Liver (tissue), 9 donors: Measurements from ENCODE around the gene GALC. TPM values are rescaled to one million over a fixed set of nuclear protein-coding genes. Genes with fewer than 3 reads are reported as not detected.

ENCODE experiments used
- DNase-seq: peaks from one replicate; pipeline ENCODE4 v3.0.0-alpha.2; 2017; ENCODE audit warnings: low spot score
- H3K27ac ChIP-seq, 2 donors: one replicate each; pipeline ENCODE4 v1.7.0; 2013; ENCODE audit warnings: inconsistent platforms in 2 of 2, low read length in 2 of 2, control low read depth in 1 of 2, low read depth in 1 of 2, mild to moderate bottlenecking in 1 of 2
- H3K27me3 ChIP-seq, 4 donors: one replicate each; pipeline versions ENCODE4 v1.6.1 to v1.7.0; 2013; ENCODE audit warnings: low read length in 3 of 4, inconsistent platforms in 1 of 4, mild to moderate bottlenecking in 1 of 4, moderate library complexity in 1 of 4; ENCODE audit not compliant: control insufficient read depth in 4 of 4, insufficient read depth in 4 of 4
- H3K36me3 ChIP-seq, 4 donors: one replicate each; pipeline versions ENCODE4 v1.6.1 to v1.7.0; 2013; ENCODE audit warnings: low read length in 3 of 4, mild to moderate bottlenecking in 3 of 4, low read depth in 1 of 4, moderate library complexity in 1 of 4; ENCODE audit not compliant: control insufficient read depth in 4 of 4, insufficient read depth in 3 of 4
- H3K4me1 ChIP-seq, 4 donors: one replicate each; pipeline versions ENCODE4 v1.6.1 to v1.7.0; 2013; ENCODE audit warnings: low read length in 3 of 4, mild to moderate bottlenecking in 3 of 4, moderate library complexity in 1 of 4; ENCODE audit not compliant: control insufficient read depth in 4 of 4, insufficient read depth in 4 of 4
- H3K4me3 ChIP-seq, 3 donors: one replicate each; pipeline versions ENCODE4 v1.6.1 to v1.7.0; 2013; ENCODE audit warnings: low read length in 3 of 3, control low read depth in 1 of 3, low read depth in 1 of 3, mild to moderate bottlenecking in 1 of 3
- H3K9ac ChIP-seq, 2 donors: one replicate each; pipeline ENCODE4 v1.7.0; 2013; ENCODE audit warnings: low read length in 2 of 2, mild to moderate bottlenecking in 2 of 2, moderate library complexity in 2 of 2, control low read depth in 1 of 2, low read depth in 1 of 2
- H3K9me3 ChIP-seq, 4 donors: one replicate each; pipeline versions ENCODE4 v1.6.1 to v1.7.0; 2013; ENCODE audit warnings: low read length in 3 of 4; ENCODE audit not compliant: control insufficient read depth in 4 of 4
- EGR1 ChIP-seq, 2 donors: IDR thresholded peaks; 2 replicates each; pipeline ENCODE4 v1.6.1; 2016 to 2018; ENCODE audit warnings: antibody characterized with exemption in 2 of 2, low read depth in 2 of 2
- FOXA2 ChIP-seq: IDR thresholded peaks from 2 replicates; pipeline ENCODE4 v1.6.1; 2016; ENCODE audit warnings: antibody characterized with exemption
- HNF4A ChIP-seq, 2 donors: conservative IDR thresholded peaks; 2 replicates each; pipeline ENCODE4 v1.6.1; 2016; ENCODE audit warnings: antibody characterized with exemption in 2 of 2, mild to moderate bottlenecking in 2 of 2
- HNF4G ChIP-seq: IDR thresholded peaks from 2 replicates; pipeline ENCODE4 v1.6.1; 2016; ENCODE audit warnings: antibody characterized with exemption
- JUND ChIP-seq, 2 donors: IDR thresholded peaks; 2 replicates each; pipeline ENCODE4 v1.6.1; 2016; ENCODE audit warnings: antibody characterized with exemption in 2 of 2
- NR2F2 ChIP-seq: IDR thresholded peaks from 2 replicates; pipeline ENCODE4 v1.6.1; 2016; ENCODE audit warnings: antibody characterized with exemption
- RAD21 ChIP-seq, 2 donors: IDR thresholded peaks; 2 replicates each; pipeline ENCODE4 v1.6.1; 2016; ENCODE audit warnings: antibody characterized with exemption in 2 of 2, mild to moderate bottlenecking in 2 of 2
- RXRA ChIP-seq, 2 donors: IDR thresholded peaks; 2 replicates each; pipeline ENCODE4 v1.6.1; 2017 to 2018; ENCODE audit warnings: antibody characterized with exemption in 2 of 2, mild to moderate bottlenecking in 1 of 2
- SP1 ChIP-seq: IDR thresholded peaks from 2 replicates; pipeline ENCODE4 v1.6.1; 2018; ENCODE audit warnings: antibody characterized with exemption, mild to moderate bottlenecking
- TAF1 ChIP-seq: conservative IDR thresholded peaks from 2 replicates; pipeline ENCODE4 v1.6.1; 2016; ENCODE audit warnings: antibody characterized with exemption, mild to moderate bottlenecking
- YY1 ChIP-seq: IDR thresholded peaks from 2 replicates; pipeline ENCODE4 v1.6.1; 2016; ENCODE audit warnings: antibody characterized with exemption, mild to moderate bottlenecking
- WGBS: extraction: QIAGEN DNeasy Blood & Tissue Kit; methylation state at CpG from one replicate; pipeline ENCODE4 v1.1.7; 2013; 5-methylcytosine and 5-hydroxymethylcytosine counted together
- polyA plus RNA-seq, 2 donors: library from polyadenylated mRNA; stranded (reverse) in 1 of 2; unstranded in 1 of 2; fragments of 200-250 nt in 1 of 2; fragments of >200 nt in 1 of 2; fragmentation: Nextera tagmentation in 1 of 2; extraction: Ambion mirVana in 1 of 2; gene quantifications; one replicate each; pipeline versions ENCODE4 v1.2.1 to v1.2.3, GENCODE V29; 2013 to 2015
- total RNA-seq, 2 donors: library from RNA; depleted of rRNA; stranded (reverse); fragments of >200 nt; gene quantifications; one replicate each; pipeline ENCODE4 v1.2.3, GENCODE V29; 2014
- TF ChIP-seq, protein P1 (sequence below): IDR thresholded peaks from 2 replicates; pipeline ENCODE4 v1.6.1; 2016; ENCODE audit warnings: antibody characterized with exemption, mild to moderate bottlenecking
- TF ChIP-seq, protein P2 (sequence below): IDR thresholded peaks from 2 replicates; pipeline ENCODE4 v1.6.1; 2016; ENCODE audit warnings: antibody characterized with exemption
- TF ChIP-seq, protein P3 (sequence below): IDR thresholded peaks from 2 replicates; pipeline ENCODE4 v1.6.1; 2016; ENCODE audit warnings: antibody characterized with exemption
- donor health status: healthy.
- donor health status: healthy.
- donor health status: healthy.
- donor health status: healthy.
- donor health status: healthy.

GALC gene
- total and polyA plus RNA-seq, 4 donors: 2.8 to 20.8 (median 12.1) TPM

DNA sequence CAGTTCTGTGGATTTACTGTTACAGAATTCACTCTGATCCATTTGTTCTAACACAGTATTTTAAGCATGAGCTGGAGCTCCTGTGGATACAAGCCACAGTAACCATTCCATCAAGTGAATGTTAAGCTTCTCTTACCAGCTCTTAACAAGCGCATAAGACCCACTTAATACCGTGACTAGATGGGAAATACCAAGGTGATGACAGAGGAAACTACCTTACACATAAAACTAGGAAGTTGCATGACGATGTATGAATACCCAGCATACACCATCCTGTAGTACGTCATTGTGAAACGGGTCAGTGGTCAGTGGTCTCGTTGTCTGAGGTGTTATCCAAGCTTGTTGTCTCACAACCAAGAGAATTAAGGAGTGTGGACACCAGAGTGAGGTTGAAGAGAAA lies 2.0 kb upstream of the GALC start:
- DNase-seq: no peak
- WGBS: 90% methylated on average over 6 of the region's 6 CpGs
- Histone ChIP-seq H3K4me3 (no peak overlapping the region), H3K27me3 (no peaks in the 10 kb centered on the region), H3K27ac (peak overlapping the region; percentile 23 to 30), H3K9me3 (no peaks in the 10 kb centered on the region), H3K4me1 (peaks cover 0 to 6% (median 1%) of the 10 kb centered on the region in 4 donors), H3K9ac (no peak overlapping the region), H3K36me3 (no peaks in the 10 kb centered on the region)
- no peak for TF ChIP-seq YY1
- TF ChIP-seq EGR1 (IDR thresholded peaks at IDR 0.05; ENCODE audit: low read depth in 2 of 2): no peak
- no peak for TF ChIP-seq SP1

DNA sequence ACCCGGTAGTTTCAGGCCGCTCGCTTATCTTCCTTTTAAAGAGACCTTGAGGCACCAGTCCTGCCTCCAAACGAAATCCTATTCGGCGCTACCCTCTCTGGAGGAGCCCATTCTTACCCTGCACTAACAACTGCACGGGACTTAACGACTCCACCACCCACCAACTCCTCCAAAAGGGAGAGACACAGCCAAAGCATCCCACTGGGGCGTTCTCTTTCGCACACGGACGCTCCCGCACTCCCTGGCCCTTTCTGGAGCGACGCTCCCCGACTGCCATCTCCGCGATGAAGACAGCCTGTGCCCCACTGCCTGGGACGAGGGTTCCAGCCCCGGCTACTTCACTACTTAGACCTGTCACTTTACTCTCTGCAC lies 650 bp downstream of the GALC start:
- Histone ChIP-seq H3K27ac (peak overlapping the region; percentile 79 to 89), H3K27me3 (no peaks in the 10 kb centered on the region), H3K4me1 (peaks cover 0 to 6% (median 1%) of the 10 kb centered on the region in 4 donors), H3K9ac (peak overlapping the region; percentile 57 to 64), H3K36me3 (no peaks in the 10 kb centered on the region), H3K9me3 (no peaks in the 10 kb centered on the region), H3K4me3 (peak overlapping the region; percentile 71 to 92 (median 89))
- DNase-seq: no peak
- TF ChIP-seq, protein P1, sequence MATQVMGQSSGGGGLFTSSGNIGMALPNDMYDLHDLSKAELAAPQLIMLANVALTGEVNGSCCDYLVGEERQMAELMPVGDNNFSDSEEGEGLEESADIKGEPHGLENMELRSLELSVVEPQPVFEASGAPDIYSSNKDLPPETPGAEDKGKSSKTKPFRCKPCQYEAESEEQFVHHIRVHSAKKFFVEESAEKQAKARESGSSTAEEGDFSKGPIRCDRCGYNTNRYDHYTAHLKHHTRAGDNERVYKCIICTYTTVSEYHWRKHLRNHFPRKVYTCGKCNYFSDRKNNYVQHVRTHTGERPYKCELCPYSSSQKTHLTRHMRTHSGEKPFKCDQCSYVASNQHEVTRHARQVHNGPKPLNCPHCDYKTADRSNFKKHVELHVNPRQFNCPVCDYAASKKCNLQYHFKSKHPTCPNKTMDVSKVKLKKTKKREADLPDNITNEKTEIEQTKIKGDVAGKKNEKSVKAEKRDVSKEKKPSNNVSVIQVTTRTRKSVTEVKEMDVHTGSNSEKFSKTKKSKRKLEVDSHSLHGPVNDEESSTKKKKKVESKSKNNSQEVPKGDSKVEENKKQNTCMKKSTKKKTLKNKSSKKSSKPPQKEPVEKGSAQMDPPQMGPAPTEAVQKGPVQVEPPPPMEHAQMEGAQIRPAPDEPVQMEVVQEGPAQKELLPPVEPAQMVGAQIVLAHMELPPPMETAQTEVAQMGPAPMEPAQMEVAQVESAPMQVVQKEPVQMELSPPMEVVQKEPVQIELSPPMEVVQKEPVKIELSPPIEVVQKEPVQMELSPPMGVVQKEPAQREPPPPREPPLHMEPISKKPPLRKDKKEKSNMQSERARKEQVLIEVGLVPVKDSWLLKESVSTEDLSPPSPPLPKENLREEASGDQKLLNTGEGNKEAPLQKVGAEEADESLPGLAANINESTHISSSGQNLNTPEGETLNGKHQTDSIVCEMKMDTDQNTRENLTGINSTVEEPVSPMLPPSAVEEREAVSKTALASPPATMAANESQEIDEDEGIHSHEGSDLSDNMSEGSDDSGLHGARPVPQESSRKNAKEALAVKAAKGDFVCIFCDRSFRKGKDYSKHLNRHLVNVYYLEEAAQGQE: no peak
- TF ChIP-seq NR2F2 (no peak), HNF4G (no peak), FOXA2 (no peak)
- 36% methylated on average over 20 of the region's 20 CpGs for WGBS

DNA sequence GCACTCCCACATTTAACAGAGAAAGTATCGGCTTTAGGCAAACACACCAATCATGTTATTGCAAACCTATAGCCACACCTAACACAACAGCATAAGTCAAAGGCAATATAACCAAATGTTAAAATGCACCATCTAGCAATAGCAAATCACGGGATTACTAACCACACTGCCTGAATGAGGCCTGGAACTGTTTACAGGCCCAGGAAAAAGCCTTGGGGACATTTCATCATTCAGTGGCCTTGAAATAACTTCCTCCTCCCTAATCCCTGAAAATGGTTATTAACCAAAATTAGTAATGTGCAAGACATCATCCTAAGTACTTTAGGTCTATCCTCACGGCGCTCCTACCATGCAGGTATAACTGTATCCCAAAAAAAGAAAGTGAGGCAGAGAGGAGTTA lies 2.3 kb downstream of the GALC start:
- peaks cover 0 to 8% (median 1%) of the 10 kb centered on the region in 4 donors for H3K36me3 ChIP-seq
- no peak overlapping the region for H3K27ac ChIP-seq
- no peaks in the 10 kb centered on the region for H3K9me3 ChIP-seq
- no peak overlapping the region for H3K9ac ChIP-seq
- no peak for DNase-seq
- TF ChIP-seq NR2F2 (no peak), EGR1 (IDR thresholded peaks at IDR 0.05; ENCODE audit: low read depth in 2 of 2) (no peak), JUND (IDR thresholded peaks at IDR 0.05) (no peak), YY1 (no peak), TAF1 (no peak), HNF4G (no peak), RAD21 (IDR thresholded peaks at IDR 0.05) (no peak), FOXA2 (no peak), RXRA (IDR thresholded peaks at IDR 0.05) (no peak), HNF4A (conservative IDR thresholded peaks at IDR 0.05) (no peak)
- TF ChIP-seq, protein P2, sequence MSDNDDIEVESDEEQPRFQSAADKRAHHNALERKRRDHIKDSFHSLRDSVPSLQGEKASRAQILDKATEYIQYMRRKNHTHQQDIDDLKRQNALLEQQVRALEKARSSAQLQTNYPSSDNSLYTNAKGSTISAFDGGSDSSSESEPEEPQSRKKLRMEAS: no peak
- TF ChIP-seq, protein P1: no peak
- TF ChIP-seq, protein P3, sequence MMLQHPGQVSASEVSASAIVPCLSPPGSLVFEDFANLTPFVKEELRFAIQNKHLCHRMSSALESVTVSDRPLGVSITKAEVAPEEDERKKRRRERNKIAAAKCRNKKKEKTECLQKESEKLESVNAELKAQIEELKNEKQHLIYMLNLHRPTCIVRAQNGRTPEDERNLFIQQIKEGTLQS: no peak
- 90% methylated on average over 4 of the region's 4 CpGs for whole genome bisulfite sequencing
- no peak overlapping the region for H3K4me3 ChIP-seq
- no peaks in the 10 kb centered on the region for H3K27me3 ChIP-seq
- peaks cover 0 to 6% (median 2%) of the 10 kb centered on the region in 4 donors for H3K4me1 ChIP-seq
